Measurements from ENCODE around the gene CDC42BPB.
"Not testable (repeated sequence)": the region's sequence is repeated elsewhere in the genome, so short reads cannot be mapped to it uniquely, and the experiment has no call there.

The CDC42BPB gene

DNA sequence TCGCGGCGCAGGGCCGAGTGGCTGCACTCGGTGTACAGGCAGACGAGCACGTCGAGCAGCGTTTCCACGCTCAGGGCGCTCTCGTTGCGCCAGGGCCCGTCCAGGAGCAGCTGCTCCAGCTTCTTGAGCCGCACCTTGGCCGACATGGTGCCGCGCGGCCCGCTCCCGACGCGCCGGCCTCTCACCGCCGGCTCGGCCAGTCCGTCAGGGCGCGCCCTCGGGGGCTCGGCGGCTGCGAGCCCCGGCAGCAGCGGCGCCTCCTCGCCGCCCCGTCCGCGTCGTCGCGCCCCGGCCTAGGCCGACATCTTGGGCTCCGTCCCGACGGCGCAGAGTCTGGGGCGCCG is 349 bp downstream of the CDC42BPB start:
- H2BK5ac ChIP-seq (ENCODE audit: low read length): no peak overlapping the region
- no CpG with 5 or more reads among the region's 53 CpGs for WGBS (ENCODE audit: extremely low coverage, insufficient coverage, low lambda C conversion rate)
- H4K8ac ChIP-seq (ENCODE audit: low read depth, low read length): peak overlapping the region; percentile 91
- H3K4me2 ChIP-seq (ENCODE audit: low read length): peak overlapping the region; percentile 70
- peak overlapping the region; percentile 96 for H3K27ac ChIP-seq (ENCODE audit: low read depth, low read length)
- peaks cover 5% of the 10 kb centered on the region for H3K4me1 ChIP-seq (ENCODE audit: control insufficient read depth, low read depth, low read length)
- H3K23ac ChIP-seq (ENCODE audit: low read length): peak overlapping the region; percentile 66
- peaks cover 34% of the 10 kb centered on the region for H3K79me2 ChIP-seq (ENCODE audit: control insufficient read depth, insufficient read depth, low read length)
- peak overlapping the region; percentile 95 for H3K18ac ChIP-seq (ENCODE audit: low read length)
- H2BK120ac ChIP-seq (ENCODE audit: low read depth, low read length): peak overlapping the region; percentile 92
- H3K36me3 ChIP-seq (ENCODE audit: control insufficient read depth, insufficient read depth, low read length): no peaks in the 10 kb centered on the region
- no peak overlapping the region for H4K5ac ChIP-seq (ENCODE audit: low read length)
- H3K4me3 ChIP-seq (ENCODE audit: low read length): peak overlapping the region; percentile 95
- H2BK15ac ChIP-seq (replicated peaks; ENCODE audit: low read depth): no peak overlapping the region
- H3K27me3 ChIP-seq (ENCODE audit: insufficient read depth, low read length, poor library complexity): no peaks in the 10 kb centered on the region
- peak; percentile 26 for DNase-seq
- peak overlapping the region; percentile 99 for H3K56ac ChIP-seq (ENCODE audit: low read length)
- H3K9ac ChIP-seq (ENCODE audit: low read length): peak overlapping the region; percentile 97
- no peak overlapping the region for H2AK5ac ChIP-seq (ENCODE audit: low read length)
- peak overlapping the region; percentile 84 for H3K4ac ChIP-seq (ENCODE audit: low read depth, low read length)
- H3K79me1 ChIP-seq (ENCODE audit: low read length): peaks cover 12% of the 10 kb centered on the region

DNA sequence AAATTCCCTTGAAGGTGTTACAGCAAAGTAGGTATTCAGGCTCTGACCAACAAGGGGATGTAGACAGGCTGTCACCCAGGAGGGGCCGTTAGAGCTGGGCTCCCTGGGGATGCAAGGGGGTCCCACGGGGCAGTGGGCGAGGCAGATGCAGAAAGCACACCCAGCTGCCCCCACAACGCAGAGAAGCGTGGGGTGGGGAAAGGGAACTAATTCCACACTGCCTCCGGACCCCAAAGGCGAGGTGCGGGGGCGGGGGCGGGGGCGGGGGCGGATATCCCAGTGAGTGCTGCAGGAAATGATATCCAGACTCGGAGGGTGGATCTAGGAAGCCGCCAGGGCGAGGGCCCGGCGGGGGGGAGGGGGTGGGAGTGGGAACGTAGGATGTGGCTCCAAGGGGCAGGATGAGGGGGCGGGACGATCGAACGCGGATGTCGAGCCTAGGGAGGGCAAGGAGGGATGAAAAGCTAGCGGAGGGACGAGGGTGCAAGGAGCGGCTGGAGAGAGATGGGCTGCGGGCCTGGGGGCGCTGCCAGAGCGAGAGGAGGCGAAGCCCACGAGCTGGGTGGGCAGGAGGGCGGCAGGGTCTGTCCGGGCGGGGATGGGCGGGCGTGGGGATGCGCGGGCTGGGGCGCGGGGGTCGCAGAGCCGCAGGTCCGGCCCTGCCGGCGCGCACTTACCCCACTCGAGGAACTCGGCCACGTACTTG is 874 bp downstream of the CDC42BPB start:
- no peak overlapping the region for H4K8ac ChIP-seq (ENCODE audit: low read depth, low read length)
- no peak overlapping the region for H2AK5ac ChIP-seq (ENCODE audit: low read length)
- H2BK15ac ChIP-seq (replicated peaks; ENCODE audit: low read depth): no peak overlapping the region
- peak overlapping the region; percentile 99 for H3K56ac ChIP-seq (ENCODE audit: low read length)
- H3K23ac ChIP-seq (ENCODE audit: low read length): peak overlapping the region; percentile 66
- H3K4me2 ChIP-seq (ENCODE audit: low read length): peak overlapping the region; percentile 70
- H3K4ac ChIP-seq (ENCODE audit: low read depth, low read length): peak overlapping the region; percentile 84
- peaks cover 12% of the 10 kb centered on the region for H3K79me1 ChIP-seq (ENCODE audit: low read length)
- DNase-seq: peak; percentile 87
- H3K79me2 ChIP-seq (ENCODE audit: control insufficient read depth, insufficient read depth, low read length): peaks cover 39% of the 10 kb centered on the region
- no peak overlapping the region for H2BK120ac ChIP-seq (ENCODE audit: low read depth, low read length)
- H3K27me3 ChIP-seq (ENCODE audit: insufficient read depth, low read length, poor library complexity): no peaks in the 10 kb centered on the region
- peak overlapping the region; percentile 95 for H3K18ac ChIP-seq (ENCODE audit: low read length)
- H3K4me3 ChIP-seq (ENCODE audit: low read length): peak overlapping the region; percentile 95
- H3K4me1 ChIP-seq (ENCODE audit: control insufficient read depth, low read depth, low read length): peaks cover 5% of the 10 kb centered on the region
- no CpG with 5 or more reads among the region's 50 CpGs for WGBS (ENCODE audit: extremely low coverage, insufficient coverage, low lambda C conversion rate)
- peak overlapping the region; percentile 97 for H3K9ac ChIP-seq (ENCODE audit: low read length)
- H3K36me3 ChIP-seq (ENCODE audit: control insufficient read depth, insufficient read depth, low read length): no peaks in the 10 kb centered on the region
- peak overlapping the region; percentile 96 for H3K27ac ChIP-seq (ENCODE audit: low read depth, low read length)
- H4K5ac ChIP-seq (ENCODE audit: low read length): no peak overlapping the region
- no peak overlapping the region for H2BK5ac ChIP-seq (ENCODE audit: low read length)

DNA sequence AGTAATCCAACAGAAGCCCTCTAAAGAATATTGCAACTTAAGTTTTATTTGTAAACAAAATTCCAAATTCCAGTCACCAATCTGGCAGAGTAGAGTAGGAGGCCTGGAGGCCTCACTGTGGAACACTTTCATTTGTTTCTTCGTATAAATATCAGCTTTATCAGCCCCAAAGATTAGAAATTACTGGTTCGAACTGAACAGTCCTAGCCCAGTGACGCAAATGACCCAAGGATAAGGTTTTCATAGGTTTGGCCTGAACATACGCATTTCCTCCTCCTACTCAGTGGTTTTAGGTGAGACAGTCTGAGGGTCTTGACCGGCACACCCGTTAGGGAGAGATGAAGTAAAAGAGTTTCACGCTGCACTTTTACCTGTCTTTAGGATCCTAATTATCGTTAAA is 1.7 kb downstream of the CDC42BPB start:
- Histone ChIP-seq H3K4me2 (ENCODE audit: low read length) (peak overlapping the region; percentile 47), H4K5ac (ENCODE audit: low read length) (no peak overlapping the region), H3K27me3 (ENCODE audit: insufficient read depth, low read length, poor library complexity) (no peaks in the 10 kb centered on the region), H3K56ac (ENCODE audit: low read length) (peak overlapping the region; percentile 37), H3K27ac (ENCODE audit: low read depth, low read length) (no peak overlapping the region), H3K4ac (ENCODE audit: low read depth, low read length) (no peak overlapping the region), H3K36me3 (ENCODE audit: control insufficient read depth, insufficient read depth, low read length) (no peaks in the 10 kb centered on the region), H4K8ac (ENCODE audit: low read depth, low read length) (no peak overlapping the region), H2BK120ac (ENCODE audit: low read depth, low read length) (no peak overlapping the region), H3K79me1 (ENCODE audit: low read length) (peaks cover 12% of the 10 kb centered on the region), H3K4me3 (ENCODE audit: low read length) (no peak overlapping the region), H3K4me1 (ENCODE audit: control insufficient read depth, low read depth, low read length) (peaks cover 5% of the 10 kb centered on the region), H2BK15ac (replicated peaks; ENCODE audit: low read depth) (no peak overlapping the region), H3K18ac (ENCODE audit: low read length) (no peak overlapping the region), H3K79me2 (ENCODE audit: control insufficient read depth, insufficient read depth, low read length) (peaks cover 41% of the 10 kb centered on the region), H2AK5ac (ENCODE audit: low read length) (no peak overlapping the region), H3K23ac (ENCODE audit: low read length) (no peak overlapping the region), H2BK5ac (ENCODE audit: low read length) (no peak overlapping the region), H3K9ac (ENCODE audit: low read length) (peak overlapping the region; percentile 72)
- DNase-seq: no peak
- WGBS (ENCODE audit: extremely low coverage, insufficient coverage, low lambda C conversion rate): no CpG with 5 or more reads among the region's 8 CpGs

DNA sequence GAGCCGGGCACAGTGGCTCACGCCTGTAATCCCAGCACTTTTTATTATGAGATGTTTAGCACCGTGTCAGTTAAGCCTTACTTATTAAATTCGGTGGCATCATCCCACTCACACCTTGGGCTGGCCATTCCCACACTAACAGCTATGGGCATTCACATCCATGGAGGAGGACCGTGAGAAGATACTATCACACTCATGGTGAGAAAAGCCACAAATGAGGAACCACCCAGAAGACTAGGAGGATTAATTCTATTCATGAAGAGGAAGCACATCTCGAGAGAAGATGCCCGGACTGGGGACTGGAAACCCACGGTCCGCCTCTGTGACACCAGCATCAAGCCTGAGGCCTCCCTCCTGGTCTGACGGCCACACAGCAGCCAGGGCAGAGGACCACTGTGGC is 4.9 kb downstream of the CDC42BPB start:
- no CpG with 5 or more reads among the region's 10 CpGs for whole genome bisulfite sequencing (ENCODE audit: extremely low coverage, insufficient coverage, low lambda C conversion rate)
- no peak for DNase-seq
- Histone ChIP-seq H2AK5ac (ENCODE audit: low read length) (no peak overlapping the region), H3K9ac (ENCODE audit: low read length) (no peak overlapping the region), H3K4me2 (ENCODE audit: low read length) (no peak overlapping the region), H3K4me1 (ENCODE audit: control insufficient read depth, low read depth, low read length) (peaks cover 5% of the 10 kb centered on the region), H2BK120ac (ENCODE audit: low read depth, low read length) (no peak overlapping the region), H3K23ac (ENCODE audit: low read length) (no peak overlapping the region), H4K5ac (ENCODE audit: low read length) (no peak overlapping the region), H3K4ac (ENCODE audit: low read depth, low read length) (no peak overlapping the region), H3K18ac (ENCODE audit: low read length) (no peak overlapping the region), H4K8ac (ENCODE audit: low read depth, low read length) (no peak overlapping the region), H3K36me3 (ENCODE audit: control insufficient read depth, insufficient read depth, low read length) (no peaks in the 10 kb centered on the region), H3K27ac (ENCODE audit: low read depth, low read length) (no peak overlapping the region), H2BK5ac (ENCODE audit: low read length) (no peak overlapping the region), H2BK15ac (replicated peaks; ENCODE audit: low read depth) (no peak overlapping the region), H3K79me1 (ENCODE audit: low read length) (peaks cover 22% of the 10 kb centered on the region), H3K79me2 (ENCODE audit: control insufficient read depth, insufficient read depth, low read length) (peaks cover 63% of the 10 kb centered on the region), H3K4me3 (ENCODE audit: low read length) (no peak overlapping the region), H3K27me3 (ENCODE audit: insufficient read depth, low read length, poor library complexity) (no peaks in the 10 kb centered on the region), H3K56ac (ENCODE audit: low read length) (no peak overlapping the region)

DNA sequence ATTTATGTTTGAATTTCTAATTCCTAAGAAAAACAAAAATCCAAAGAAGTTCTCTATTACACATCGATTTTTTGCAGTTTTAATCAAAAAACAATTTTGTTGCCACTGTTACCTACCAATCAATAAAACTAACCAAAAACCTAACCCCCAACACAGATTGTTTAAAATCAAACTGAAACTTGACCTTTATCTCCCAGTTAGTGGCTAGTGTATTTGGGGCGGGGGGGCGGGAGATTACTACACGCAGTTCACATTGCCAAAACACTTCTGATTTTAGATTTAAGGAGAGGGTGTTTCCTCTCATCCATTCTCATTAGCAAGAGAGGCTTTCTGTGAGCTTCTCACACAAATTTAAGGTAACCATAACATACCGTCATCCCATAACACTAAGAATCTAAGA is 6.4 kb downstream of the CDC42BPB start:
- no peak overlapping the region for H2BK15ac ChIP-seq (replicated peaks; ENCODE audit: low read depth)
- no peak for DNase-seq

DNA sequence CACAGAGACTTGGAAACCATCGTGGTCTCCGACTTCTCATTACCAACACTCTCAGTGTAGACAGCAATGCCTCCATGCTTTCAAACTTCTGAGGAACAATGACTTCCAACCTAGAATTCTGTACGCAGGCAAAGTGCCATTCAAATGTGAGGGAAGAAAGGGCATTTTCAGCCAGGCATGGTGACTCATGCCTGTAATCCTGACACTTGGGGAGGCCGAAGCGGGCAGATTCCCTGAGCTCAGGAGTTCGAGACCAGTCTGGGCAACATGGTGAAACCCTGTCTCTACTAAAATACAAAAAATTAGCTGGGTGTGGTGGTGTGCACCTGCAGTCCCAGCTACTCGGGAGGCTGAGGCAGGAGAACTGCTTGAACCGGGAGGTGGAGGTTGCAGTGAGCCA is 9.9 kb downstream of the CDC42BPB start:
- Histone ChIP-seq H3K79me2 (ENCODE audit: control insufficient read depth, insufficient read depth, low read length) (peaks cover 56% of the 10 kb centered on the region), H3K79me1 (ENCODE audit: low read length) (peaks cover 23% of the 10 kb centered on the region)
- H3K27me3 ChIP-seq (ENCODE audit: insufficient read depth, low read length, poor library complexity); H3K27ac ChIP-seq (ENCODE audit: low read depth, low read length); H4K8ac ChIP-seq (ENCODE audit: low read depth, low read length); H3K23ac ChIP-seq (ENCODE audit: low read length); H3K9ac ChIP-seq (ENCODE audit: low read length); H2BK120ac ChIP-seq (ENCODE audit: low read depth, low read length); DNase-seq; H2BK15ac ChIP-seq (replicated peaks; ENCODE audit: low read depth); H3K56ac ChIP-seq (ENCODE audit: low read length); H2BK5ac ChIP-seq (ENCODE audit: low read length); H3K36me3 ChIP-seq (ENCODE audit: control insufficient read depth, insufficient read depth, low read length); H3K4me1 ChIP-seq (ENCODE audit: control insufficient read depth, low read depth, low read length); H3K18ac ChIP-seq (ENCODE audit: low read length); H3K4me2 ChIP-seq (ENCODE audit: low read length); H3K4ac ChIP-seq (ENCODE audit: low read depth, low read length); H4K5ac ChIP-seq (ENCODE audit: low read length); H3K4me3 ChIP-seq (ENCODE audit: low read length); H2AK5ac ChIP-seq (ENCODE audit: low read length): not testable (repeated sequence)
- WGBS (ENCODE audit: extremely low coverage, insufficient coverage, low lambda C conversion rate): no CpG with 5 or more reads among the region's 8 CpGs

More for the DNA sequence above, 6.4 kb downstream of the CDC42BPB start:
- Histone ChIP-seq H3K79me1 (ENCODE audit: low read length) (peaks cover 23% of the 10 kb centered on the region), H2BK120ac (ENCODE audit: low read depth, low read length) (no peak overlapping the region), H3K4me2 (ENCODE audit: low read length) (no peak overlapping the region), H3K9ac (ENCODE audit: low read length) (no peak overlapping the region), H3K18ac (ENCODE audit: low read length) (no peak overlapping the region), H3K27ac (ENCODE audit: low read depth, low read length) (no peak overlapping the region), H3K4ac (ENCODE audit: low read depth, low read length) (no peak overlapping the region), H3K79me2 (ENCODE audit: control insufficient read depth, insufficient read depth, low read length) (peaks cover 64% of the 10 kb centered on the region), H3K4me3 (ENCODE audit: low read length) (no peak overlapping the region), H3K27me3 (ENCODE audit: insufficient read depth, low read length, poor library complexity) (no peaks in the 10 kb centered on the region), H2AK5ac (ENCODE audit: low read length) (no peak overlapping the region), H3K56ac (ENCODE audit: low read length) (no peak overlapping the region), H2BK5ac (ENCODE audit: low read length) (no peak overlapping the region), H3K4me1 (ENCODE audit: control insufficient read depth, low read depth, low read length) (peaks cover 4% of the 10 kb centered on the region), H3K23ac (ENCODE audit: low read length) (no peak overlapping the region), H4K8ac (ENCODE audit: low read depth, low read length) (no peak overlapping the region), H4K5ac (ENCODE audit: low read length) (no peak overlapping the region), H3K36me3 (ENCODE audit: control insufficient read depth, insufficient read depth, low read length) (no peaks in the 10 kb centered on the region)
- 100% methylated on average over 1 of the region's 5 CpGs for WGBS (ENCODE audit: extremely low coverage, insufficient coverage, low lambda C conversion rate)

All from mesendoderm (in vitro differentiated cells).